HEK293 (cell line): ENCODE data around the gene MTOR.
"Not testable (repeated sequence)": the region's sequence is repeated elsewhere in the genome, so short reads cannot be mapped to it uniquely, and the experiment has no call there.

Experiments
- CTCF ChIA-PET: fragments of 350-600 bp; formaldehyde crosslinking; extraction: SDS; loops from one replicate; lab custom pipeline; 2021; ENCODE audit warnings: antibody characterized with exemption; lab: Yijun Ruan, JAX
- POLR2A ChIA-PET: fragments of 300-600 bp; formaldehyde crosslinking; extraction: SDS; loops from one replicate; lab custom pipeline; 2020; ENCODE audit warnings: antibody characterized with exemption, inconsistent platforms; lab: Yijun Ruan, JAX
- H3K27ac ChIP-seq: fragments of 200-500 bp; sonication (Bioruptor generic); 2 replicates; pipeline ENCODE4 v1.5.1; 2014; ENCODE audit warnings: low read depth, low read length, control low read depth, inconsistent platforms; ENCODE audit errors: extremely low read depth
- H3K36me3 ChIP-seq, 2 experiments: fragments of 200-500 bp in 1 of 2; sonication (Bioruptor generic) in 1 of 2; 1 replicate in 1 of 2; 2 replicates in 1 of 2; pipeline ENCODE4 v1.5.1; 2014 to 2017; ENCODE audit warnings: inconsistent platforms in 2 of 2, low read length in 2 of 2; ENCODE audit not compliant: control insufficient read depth in 2 of 2, insufficient read depth in 1 of 2
- H3K4me1 ChIP-seq: fragments of 200-500 bp; sonication (Bioruptor generic); 2 replicates; pipeline ENCODE4 v1.5.1; 2014; ENCODE audit warnings: mild to moderate bottlenecking, low read length, inconsistent platforms; ENCODE audit not compliant: control insufficient read depth, insufficient read depth
- H3K4me3 ChIP-seq: 2 replicates; pipeline ENCODE4 v1.5.1; 2011; ENCODE audit warnings: low read depth, mild to moderate bottlenecking, control low read depth, low read length, moderate library complexity
- H3K9me3 ChIP-seq: fragments of 200-500 bp; sonication (Bioruptor generic); 2 replicates; pipeline ENCODE4 v1.5.1; 2014; ENCODE audit warnings: low read depth, low read length, inconsistent platforms; ENCODE audit not compliant: control insufficient read depth, insufficient read depth
- FEZF1 ChIP-seq: fragments of 450-650 bp; formaldehyde crosslinking; IDR thresholded peaks from 2 replicates; pipeline ENCODE4 v1.5.1; 2016; ENCODE audit warnings: missing biosample characterization, missing genetic modification characterization
- KLF16 ChIP-seq: fragments of 450-650 bp; formaldehyde crosslinking; IDR thresholded peaks from 2 replicates; pipeline ENCODE4 v1.5.1; 2017; ENCODE audit warnings: missing biosample characterization, missing genetic modification characterization
- KLF9 ChIP-seq: fragments of 450-650 bp; formaldehyde crosslinking; IDR thresholded peaks from 2 replicates; pipeline ENCODE4 v1.5.1; 2016; ENCODE audit warnings: missing biosample characterization, missing genetic modification characterization, low read depth
- OSR2 ChIP-seq: fragments of 450-650 bp; formaldehyde crosslinking; IDR thresholded peaks from 2 replicates; pipeline ENCODE4 v1.5.1; 2016; ENCODE audit warnings: missing biosample characterization, missing genetic modification characterization
- ZBTB48 ChIP-seq: fragments of 450-650 bp; formaldehyde crosslinking; IDR thresholded peaks from 2 replicates; pipeline ENCODE4 v1.5.1; 2016; ENCODE audit warnings: missing biosample characterization, missing genetic modification characterization
- ZNF146 ChIP-seq: fragments of 450-650 bp; formaldehyde crosslinking; IDR thresholded peaks from 2 replicates; pipeline ENCODE4 v1.5.1; 2016; ENCODE audit warnings: missing biosample characterization, missing genetic modification characterization
- ZNF202 ChIP-seq: fragments of 450-650 bp; formaldehyde crosslinking; IDR thresholded peaks from 2 replicates; pipeline ENCODE4 v1.5.1; 2016; ENCODE audit warnings: missing biosample characterization, missing genetic modification characterization, borderline replicate concordance
- ZNF302 ChIP-seq: fragments of 450-650 bp; formaldehyde crosslinking; IDR thresholded peaks from 2 replicates; pipeline ENCODE4 v1.5.1; 2016; ENCODE audit warnings: missing biosample characterization, missing genetic modification characterization, low read depth
- ZNF404 ChIP-seq: fragments of 450-650 bp; formaldehyde crosslinking; IDR thresholded peaks from 2 replicates; pipeline ENCODE4 v1.5.1; 2017; ENCODE audit warnings: missing biosample characterization, missing genetic modification characterization
- ZNF423 ChIP-seq: fragments of 450-650 bp; formaldehyde crosslinking; IDR thresholded peaks from 2 replicates; pipeline ENCODE4 v1.5.1; 2016; ENCODE audit warnings: missing biosample characterization, missing genetic modification characterization
- ZNF549 ChIP-seq: fragments of 450-650 bp; IDR thresholded peaks from 2 replicates; pipeline ENCODE4 v1.5.1; 2018; ENCODE audit warnings: missing biosample characterization, missing genetic modification characterization, mild to moderate bottlenecking, inconsistent platforms, moderate library complexity
- ZNF626 ChIP-seq: fragments of 450-650 bp; sonication (Bioruptor Pico); formaldehyde crosslinking; IDR thresholded peaks from 2 replicates; pipeline ENCODE4 v1.5.1; 2018; ENCODE audit warnings: missing biosample characterization, missing genetic modification characterization, inconsistent platforms
- TF ChIP-seq, protein P1 (sequence below): fragments of 450-650 bp; formaldehyde crosslinking; IDR thresholded peaks from 2 replicates; pipeline ENCODE4 v1.5.1; 2017; ENCODE audit warnings: missing biosample characterization, missing genetic modification characterization
- TF ChIP-seq, protein P2 (sequence below): fragments of 450-650 bp; formaldehyde crosslinking; IDR thresholded peaks from 2 replicates; pipeline ENCODE4 v1.5.1; 2016; ENCODE audit warnings: missing biosample characterization, missing genetic modification characterization
- TF ChIP-seq, protein P3 (sequence below): fragments of 450-650 bp; formaldehyde crosslinking; IDR thresholded peaks from 2 replicates; pipeline ENCODE4 v1.5.1; 2017; ENCODE audit warnings: missing biosample characterization, missing genetic modification characterization

Gene MTOR

DNA sequence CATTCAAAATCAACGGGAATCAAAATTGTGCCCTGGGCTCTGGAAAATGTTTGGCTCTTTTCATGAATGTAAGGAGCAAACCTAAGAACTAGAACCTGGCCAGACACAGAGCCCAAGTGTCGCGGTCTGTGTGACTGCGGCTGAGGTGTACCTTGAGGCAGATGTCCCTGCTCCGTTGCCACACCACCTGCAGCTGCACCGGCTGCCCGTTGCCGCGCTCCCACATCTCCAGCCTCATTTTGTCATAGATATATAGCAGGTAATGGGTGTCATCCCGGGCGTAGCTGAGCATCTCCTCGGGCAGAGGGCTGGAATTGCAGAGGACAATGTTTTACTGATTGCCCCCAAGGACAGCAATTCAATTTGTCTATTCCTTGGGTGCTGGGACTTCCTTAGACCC lies 181.4 kb downstream of the MTOR start:
- ChIA-PET CTCF (no interaction called here), POLR2A (interaction anchor here (2.0 kb wide), 1 partner anchor 10 kb away, joined by 4 read pairs; no protein-coding TSS in a partner anchor)
- Histone ChIP-seq H3K9me3 (no peaks in the 10 kb centered on the region), H3K27ac (no peak overlapping the region), H3K36me3 (peaks cover 37 to 73% of the 10 kb centered on the region in 2 experiments), H3K4me3 (no peak overlapping the region), H3K4me1 (no peaks in the 10 kb centered on the region)
- TF ChIP-seq FEZF1 (no peak), ZNF302 (tag by site-specific recombination) (no peak), KLF9 (tag by site-specific recombination) (no peak), ZNF626 (no peak), ZNF423 (tag by site-specific recombination) (no peak), ZNF549 (no peak), ZBTB48 (tag by site-specific recombination) (no peak)
- TF ChIP-seq, protein P1, sequence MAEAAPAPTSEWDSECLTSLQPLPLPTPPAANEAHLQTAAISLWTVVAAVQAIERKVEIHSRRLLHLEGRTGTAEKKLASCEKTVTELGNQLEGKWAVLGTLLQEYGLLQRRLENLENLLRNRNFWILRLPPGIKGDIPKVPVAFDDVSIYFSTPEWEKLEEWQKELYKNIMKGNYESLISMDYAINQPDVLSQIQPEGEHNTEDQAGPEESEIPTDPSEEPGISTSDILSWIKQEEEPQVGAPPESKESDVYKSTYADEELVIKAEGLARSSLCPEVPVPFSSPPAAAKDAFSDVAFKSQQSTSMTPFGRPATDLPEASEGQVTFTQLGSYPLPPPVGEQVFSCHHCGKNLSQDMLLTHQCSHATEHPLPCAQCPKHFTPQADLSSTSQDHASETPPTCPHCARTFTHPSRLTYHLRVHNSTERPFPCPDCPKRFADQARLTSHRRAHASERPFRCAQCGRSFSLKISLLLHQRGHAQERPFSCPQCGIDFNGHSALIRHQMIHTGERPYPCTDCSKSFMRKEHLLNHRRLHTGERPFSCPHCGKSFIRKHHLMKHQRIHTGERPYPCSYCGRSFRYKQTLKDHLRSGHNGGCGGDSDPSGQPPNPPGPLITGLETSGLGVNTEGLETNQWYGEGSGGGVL, result no peak

DNA sequence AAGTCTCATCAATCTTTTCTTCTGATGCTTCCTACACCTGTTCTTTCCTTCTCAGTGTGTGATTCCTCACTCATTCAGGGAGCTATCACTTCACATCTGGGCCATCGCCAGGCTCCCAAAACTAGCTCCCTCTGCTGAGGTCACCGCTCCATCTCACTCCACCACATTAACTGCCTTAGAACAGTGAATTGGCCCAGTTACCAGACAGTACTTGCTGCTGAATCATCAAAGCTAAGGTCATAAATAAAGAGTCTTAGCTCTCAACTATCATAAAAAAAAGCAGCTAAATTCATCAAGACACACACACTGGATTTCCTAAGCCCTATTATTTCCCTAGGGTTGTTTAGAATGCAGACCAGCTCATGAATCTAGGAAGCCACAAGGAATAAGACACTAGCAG lies 183.7 kb downstream of the MTOR start:
- TF ChIP-seq OSR2 (tag by site-specific recombination) (no peak), ZNF146 (tag by site-specific recombination) (no peak), KLF16 (no peak), ZNF404 (tag by site-specific recombination) (no peak), ZNF202 (no peak)
- TF ChIP-seq, protein P2, sequence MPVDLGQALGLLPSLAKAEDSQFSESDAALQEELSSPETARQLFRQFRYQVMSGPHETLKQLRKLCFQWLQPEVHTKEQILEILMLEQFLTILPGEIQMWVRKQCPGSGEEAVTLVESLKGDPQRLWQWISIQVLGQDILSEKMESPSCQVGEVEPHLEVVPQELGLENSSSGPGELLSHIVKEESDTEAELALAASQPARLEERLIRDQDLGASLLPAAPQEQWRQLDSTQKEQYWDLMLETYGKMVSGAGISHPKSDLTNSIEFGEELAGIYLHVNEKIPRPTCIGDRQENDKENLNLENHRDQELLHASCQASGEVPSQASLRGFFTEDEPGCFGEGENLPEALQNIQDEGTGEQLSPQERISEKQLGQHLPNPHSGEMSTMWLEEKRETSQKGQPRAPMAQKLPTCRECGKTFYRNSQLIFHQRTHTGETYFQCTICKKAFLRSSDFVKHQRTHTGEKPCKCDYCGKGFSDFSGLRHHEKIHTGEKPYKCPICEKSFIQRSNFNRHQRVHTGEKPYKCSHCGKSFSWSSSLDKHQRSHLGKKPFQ, result no peak
- TF ChIP-seq, protein P3, sequence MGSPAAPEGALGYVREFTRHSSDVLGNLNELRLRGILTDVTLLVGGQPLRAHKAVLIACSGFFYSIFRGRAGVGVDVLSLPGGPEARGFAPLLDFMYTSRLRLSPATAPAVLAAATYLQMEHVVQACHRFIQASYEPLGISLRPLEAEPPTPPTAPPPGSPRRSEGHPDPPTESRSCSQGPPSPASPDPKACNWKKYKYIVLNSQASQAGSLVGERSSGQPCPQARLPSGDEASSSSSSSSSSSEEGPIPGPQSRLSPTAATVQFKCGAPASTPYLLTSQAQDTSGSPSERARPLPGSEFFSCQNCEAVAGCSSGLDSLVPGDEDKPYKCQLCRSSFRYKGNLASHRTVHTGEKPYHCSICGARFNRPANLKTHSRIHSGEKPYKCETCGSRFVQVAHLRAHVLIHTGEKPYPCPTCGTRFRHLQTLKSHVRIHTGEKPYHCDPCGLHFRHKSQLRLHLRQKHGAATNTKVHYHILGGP (tag by site-specific recombination), result no peak
- ChIA-PET POLR2A (interaction anchor here (0.6 to 1.4 kb wide), 4 partner anchors 8 to 58 kb away, joined by 3 to 6 read pairs (median 3); partner anchors contain the start of gene EXOSC10), CTCF (interaction anchor here (1.2 to 2.2 kb wide), 2 partner anchors 41 to 564 kb away, joined by 5 to 9 read pairs; no protein-coding TSS in a partner anchor)
- Histone ChIP-seq H3K4me3 (no peak overlapping the region), H3K4me1 (no peaks in the 10 kb centered on the region), H3K36me3 (peaks cover 58 to 94% of the 10 kb centered on the region in 2 experiments), H3K27ac (no peak overlapping the region), H3K9me3 (no peaks in the 10 kb centered on the region)

DNA sequence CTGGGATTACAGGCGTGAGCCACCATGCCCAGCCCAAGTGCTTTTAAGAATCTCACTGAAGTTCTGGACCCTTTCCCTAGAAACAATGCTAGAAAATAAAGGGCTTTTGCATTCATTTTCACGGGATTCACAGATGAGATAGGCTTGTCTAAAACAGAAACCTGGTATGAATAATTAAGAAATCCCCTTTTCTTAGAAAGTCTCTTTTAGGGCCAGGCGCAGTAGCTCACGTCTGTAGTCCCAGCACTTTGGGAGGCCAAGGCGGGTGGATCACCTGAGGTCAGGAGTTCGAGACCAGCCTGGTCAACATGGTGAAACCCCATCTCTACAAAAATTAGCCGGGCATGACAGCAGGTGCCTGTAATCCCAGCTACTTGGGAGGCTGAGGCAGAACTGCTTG lies 189.0 kb downstream of the MTOR start:
- POLR2A ChIA-PET, H3K27ac ChIP-seq: not testable (repeated sequence)
- CTCF ChIA-PET, result interaction anchor here (0.6 to 1.1 kb wide), 3 partner anchors 12 to 489 kb away, joined by 3 read pairs; no protein-coding TSS in a partner anchor

More for the DNA sequence above, 189.0 kb downstream of the MTOR start:
- H3K4me1 ChIP-seq, H3K4me3 ChIP-seq, H3K9me3 ChIP-seq: not testable (repeated sequence)
- H3K36me3 ChIP-seq, result peaks cover 67 to 98% of the 10 kb centered on the region in 2 experiments
